ENCODE measurements around the gene RND2. TPM values are rescaled to one million over a fixed set of nuclear protein-coding genes. Genes with fewer than 3 reads are reported as not detected.

RND2 gene
- total and polyA plus RNA-seq, 2 of the 13 experiments (the other 11 are each of a cell fraction or from before 2014, with no cell fraction given), result 0.05 to 0.11 TPM

DNA sequence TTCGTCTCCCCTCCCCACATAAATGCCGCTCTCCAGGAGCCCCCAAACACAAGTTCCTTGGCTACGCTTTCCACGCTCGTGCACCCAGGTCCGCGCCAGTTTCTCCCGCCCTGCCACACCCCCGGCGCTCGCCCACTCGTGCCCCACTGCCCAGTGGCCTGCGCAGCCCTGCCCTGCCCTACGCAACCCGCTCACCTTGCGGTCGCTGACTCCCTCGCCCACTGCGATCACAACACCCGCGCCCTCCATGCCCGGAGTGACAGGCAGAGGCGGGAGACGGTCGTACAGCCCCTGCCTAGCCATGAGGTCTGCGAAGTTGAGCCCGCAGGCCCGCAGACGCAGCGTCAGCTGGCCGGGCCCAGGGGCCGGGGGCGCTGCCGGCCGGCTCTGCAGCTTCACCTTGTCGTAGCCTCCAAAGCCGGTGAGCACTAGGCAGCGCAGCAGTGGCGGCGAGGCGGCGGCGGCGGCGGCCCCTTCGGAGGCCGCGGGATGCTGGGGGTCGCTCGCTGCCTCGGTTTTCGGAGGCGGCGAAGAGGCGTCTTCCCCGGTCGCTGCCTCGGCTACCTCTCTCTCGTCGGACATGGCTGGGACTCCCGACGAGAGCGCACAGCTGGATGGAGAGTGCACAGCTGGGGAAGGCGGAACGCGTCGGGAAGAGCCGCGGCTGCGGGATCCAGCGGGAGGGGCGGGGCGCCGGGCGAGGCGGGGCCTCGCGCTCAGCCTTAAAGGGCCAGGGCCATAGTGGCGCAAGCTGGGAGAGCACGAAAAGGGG lies 3.1 kb upstream of the RND2 start, which contains the start of gene VAT1 (continued):
- TF ChIP-seq ZNF225 (CRISPR knock-in tag; IDR thresholded peaks at IDR 0.05) (no peak; the same call in 1 of the 2 replicates), ZNF17 (CRISPR knock-in tag; IDR thresholded peaks at IDR 0.05) (no peak), NCOA1 (CRISPR knock-in tag; IDR thresholded peaks at IDR 0.05) (0 out of 2 replicates have a peak, but pooled peaks have one; percentile 45), SP2 (CRISPR knock-in tag; IDR thresholded peaks at IDR 0.05) (peak; percentile 49; the same call in 1 of the 2 replicates), SP4 (CRISPR knock-in tag; IDR thresholded peaks at IDR 0.05) (peak; percentile 79), BCLAF1 (IDR thresholded peaks at IDR 0.05) (no peak), TGIF2 (CRISPR knock-in tag; IDR thresholded peaks at IDR 0.05) (peak; percentile 88), THAP8 (CRISPR knock-in tag; IDR thresholded peaks at IDR 0.05; ENCODE audit: borderline replicate concordance) (no peak), ARHGAP35 (CRISPR knock-in tag; IDR thresholded peaks at IDR 0.05; ENCODE audit: borderline replicate concordance) (peak; percentile 80; the same call in 1 of the 2 replicates), TEF (CRISPR knock-in tag; IDR thresholded peaks at IDR 0.05) (no peak), GABPA (IDR thresholded peaks at IDR 0.05; ENCODE audit: low read depth, low read length) (no peak), GABPA (CRISPR knock-in tag; IDR thresholded peaks at IDR 0.05; ENCODE audit: low read depth) (no peak), HNRNPK (IDR thresholded peaks at IDR 0.05; ENCODE audit: low read depth, low read length, poor library complexity, severe bottlenecking) (no peak), ZBTB38 (CRISPR knock-in tag; IDR thresholded peaks at IDR 0.05) (peak; percentile 84; the same call in 1 of the 2 replicates), MED8 (CRISPR knock-in tag; IDR thresholded peaks at IDR 0.05; ENCODE audit: insufficient replicate concordance) (peak; percentile 32), NR2F6 (IDR thresholded peaks at IDR 0.05) (no peak), NR2F6 (CRISPR knock-in tag; IDR thresholded peaks at IDR 0.05) (peak; percentile 16; the same call in 1 of the 2 replicates)
- TF ChIP-seq, protein P1, sequence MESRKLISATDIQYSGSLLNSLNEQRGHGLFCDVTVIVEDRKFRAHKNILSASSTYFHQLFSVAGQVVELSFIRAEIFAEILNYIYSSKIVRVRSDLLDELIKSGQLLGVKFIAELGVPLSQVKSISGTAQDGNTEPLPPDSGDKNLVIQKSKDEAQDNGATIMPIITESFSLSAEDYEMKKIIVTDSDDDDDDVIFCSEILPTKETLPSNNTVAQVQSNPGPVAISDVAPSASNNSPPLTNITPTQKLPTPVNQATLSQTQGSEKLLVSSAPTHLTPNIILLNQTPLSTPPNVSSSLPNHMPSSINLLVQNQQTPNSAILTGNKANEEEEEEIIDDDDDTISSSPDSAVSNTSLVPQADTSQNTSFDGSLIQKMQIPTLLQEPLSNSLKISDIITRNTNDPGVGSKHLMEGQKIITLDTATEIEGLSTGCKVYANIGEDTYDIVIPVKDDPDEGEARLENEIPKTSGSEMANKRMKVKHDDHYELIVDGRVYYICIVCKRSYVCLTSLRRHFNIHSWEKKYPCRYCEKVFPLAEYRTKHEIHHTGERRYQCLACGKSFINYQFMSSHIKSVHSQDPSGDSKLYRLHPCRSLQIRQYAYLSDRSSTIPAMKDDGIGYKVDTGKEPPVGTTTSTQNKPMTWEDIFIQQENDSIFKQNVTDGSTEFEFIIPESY (CRISPR knock-in tag; IDR thresholded peaks at IDR 0.05), result no peak
- TF ChIP-seq, protein P2, sequence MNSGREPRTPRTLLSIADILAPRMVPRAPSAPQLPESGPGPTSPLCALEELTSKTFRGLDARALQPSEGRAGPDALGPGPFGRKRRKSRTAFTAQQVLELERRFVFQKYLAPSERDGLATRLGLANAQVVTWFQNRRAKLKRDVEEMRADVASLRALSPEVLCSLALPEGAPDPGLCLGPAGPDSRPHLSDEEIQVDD (CRISPR knock-in tag; IDR thresholded peaks at IDR 0.05; ENCODE audit: borderline replicate concordance), result peak; percentile 74; the same call in 1 of the 2 replicates
- TF ChIP-seq, protein P3, sequence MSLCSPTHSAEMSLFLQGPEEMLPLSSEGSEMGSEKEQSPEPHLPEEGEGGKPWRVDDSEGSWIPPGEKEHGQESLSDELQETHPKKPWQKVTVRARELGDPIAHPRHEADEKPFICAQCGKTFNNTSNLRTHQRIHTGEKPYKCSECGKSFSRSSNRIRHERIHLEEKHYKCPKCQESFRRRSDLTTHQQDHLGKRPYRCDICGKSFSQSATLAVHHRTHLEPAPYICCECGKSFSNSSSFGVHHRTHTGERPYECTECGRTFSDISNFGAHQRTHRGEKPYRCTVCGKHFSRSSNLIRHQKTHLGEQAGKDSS (CRISPR knock-in tag; IDR thresholded peaks at IDR 0.05; ENCODE audit: borderline replicate concordance, low read depth), result peak; percentile 71; the same call in 1 of the 2 replicates
- TF ChIP-seq, protein P4, sequence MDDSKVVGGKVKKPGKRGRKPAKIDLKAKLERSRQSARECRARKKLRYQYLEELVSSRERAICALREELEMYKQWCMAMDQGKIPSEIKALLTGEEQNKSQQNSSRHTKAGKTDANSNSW (CRISPR knock-in tag; IDR thresholded peaks at IDR 0.05; ENCODE audit: borderline replicate concordance), result 0 out of 2 replicates have a peak, but pooled peaks have one; percentile 70

Data from HepG2 (cell line).